Adrenal gland (tissue), 5 donors: ENCODE results near the gene KCNMB4.

ENCODE experiments used
- POLR2A ChIP-seq, 2 donors: fragments of 450-650 bp; IDR thresholded peaks; one replicate each; pipeline ENCODE4 v1.6.1; 2017; ENCODE audit warnings: antibody characterized with exemption in 2 of 2, mild to moderate bottlenecking in 2 of 2, moderate library complexity in 1 of 2
- TF ChIP-seq, protein P1 (sequence below), 6 experiments: fragments of 450-650 bp in 4 of 6; fragments of 200-600 bp in 2 of 6; sonication (generic) in 1 of 6; IDR thresholded peaks; 1 replicate in 5 of 6; 2 replicates in 1 of 6; pipeline versions ENCODE4 v1.5.1 to v1.8.0; 2016 to 2021; ENCODE audit warnings: antibody characterized with exemption in 6 of 6, mild to moderate bottlenecking in 2 of 6, moderate library complexity in 1 of 6
- donor health status: DM: no; HTN: no; CAD: no.

- no peak for TF ChIP-seq POLR2A (IDR thresholded peaks at IDR 0.05)
- TF ChIP-seq, protein P1, sequence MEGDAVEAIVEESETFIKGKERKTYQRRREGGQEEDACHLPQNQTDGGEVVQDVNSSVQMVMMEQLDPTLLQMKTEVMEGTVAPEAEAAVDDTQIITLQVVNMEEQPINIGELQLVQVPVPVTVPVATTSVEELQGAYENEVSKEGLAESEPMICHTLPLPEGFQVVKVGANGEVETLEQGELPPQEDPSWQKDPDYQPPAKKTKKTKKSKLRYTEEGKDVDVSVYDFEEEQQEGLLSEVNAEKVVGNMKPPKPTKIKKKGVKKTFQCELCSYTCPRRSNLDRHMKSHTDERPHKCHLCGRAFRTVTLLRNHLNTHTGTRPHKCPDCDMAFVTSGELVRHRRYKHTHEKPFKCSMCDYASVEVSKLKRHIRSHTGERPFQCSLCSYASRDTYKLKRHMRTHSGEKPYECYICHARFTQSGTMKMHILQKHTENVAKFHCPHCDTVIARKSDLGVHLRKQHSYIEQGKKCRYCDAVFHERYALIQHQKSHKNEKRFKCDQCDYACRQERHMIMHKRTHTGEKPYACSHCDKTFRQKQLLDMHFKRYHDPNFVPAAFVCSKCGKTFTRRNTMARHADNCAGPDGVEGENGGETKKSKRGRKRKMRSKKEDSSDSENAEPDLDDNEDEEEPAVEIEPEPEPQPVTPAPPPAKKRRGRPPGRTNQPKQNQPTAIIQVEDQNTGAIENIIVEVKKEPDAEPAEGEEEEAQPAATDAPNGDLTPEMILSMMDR (IDR thresholded peaks at IDR 0.05), result no peak
Observed at GRCh38 chr12:70367258-70368141, 1.4 kb downstream of the KCNMB4 start.
